ENCODE measurements around the gene BCL7C.

BCL7C gene

GRCh38 chr16:30858111-30858495, 35.8 kb downstream of the BCL7C start:
- Histone ChIP-seq H4K20me1 (ENCODE audit: insufficient read depth, low read length) (no peaks in the 10 kb centered on the region), H3K9me3 (replicated peaks; ENCODE audit: insufficient read depth, low read length) (no peaks in the 10 kb centered on the region), H3K4me3 (ENCODE audit: low read length) (no peak overlapping the region), H3K9me2 (replicated peaks; ENCODE audit: insufficient read depth, low read length) (no peaks in the 10 kb centered on the region), H3K9ac (ENCODE audit: low read length) (no peak overlapping the region), H3K4me2 (ENCODE audit: low read depth, low read length) (no peak overlapping the region), H3K36me3 (replicated peaks; ENCODE audit: insufficient read depth, low read length) (no peaks in the 10 kb centered on the region), H3K27me3 (replicated peaks; ENCODE audit: insufficient read depth, low read length) (no peaks in the 10 kb centered on the region), H3K27ac (ENCODE audit: low read length) (no peak overlapping the region), H2AFZ (ENCODE audit: low read length) (no peak overlapping the region), H3F3A (ENCODE audit: insufficient read depth, low read length) (no peaks in the 10 kb centered on the region), H3K4me1 (ENCODE audit: low read length) (no peaks in the 10 kb centered on the region), H3K79me2 (ENCODE audit: low read length) (no peaks in the 10 kb centered on the region)
- TF ChIP-seq, protein P1, sequence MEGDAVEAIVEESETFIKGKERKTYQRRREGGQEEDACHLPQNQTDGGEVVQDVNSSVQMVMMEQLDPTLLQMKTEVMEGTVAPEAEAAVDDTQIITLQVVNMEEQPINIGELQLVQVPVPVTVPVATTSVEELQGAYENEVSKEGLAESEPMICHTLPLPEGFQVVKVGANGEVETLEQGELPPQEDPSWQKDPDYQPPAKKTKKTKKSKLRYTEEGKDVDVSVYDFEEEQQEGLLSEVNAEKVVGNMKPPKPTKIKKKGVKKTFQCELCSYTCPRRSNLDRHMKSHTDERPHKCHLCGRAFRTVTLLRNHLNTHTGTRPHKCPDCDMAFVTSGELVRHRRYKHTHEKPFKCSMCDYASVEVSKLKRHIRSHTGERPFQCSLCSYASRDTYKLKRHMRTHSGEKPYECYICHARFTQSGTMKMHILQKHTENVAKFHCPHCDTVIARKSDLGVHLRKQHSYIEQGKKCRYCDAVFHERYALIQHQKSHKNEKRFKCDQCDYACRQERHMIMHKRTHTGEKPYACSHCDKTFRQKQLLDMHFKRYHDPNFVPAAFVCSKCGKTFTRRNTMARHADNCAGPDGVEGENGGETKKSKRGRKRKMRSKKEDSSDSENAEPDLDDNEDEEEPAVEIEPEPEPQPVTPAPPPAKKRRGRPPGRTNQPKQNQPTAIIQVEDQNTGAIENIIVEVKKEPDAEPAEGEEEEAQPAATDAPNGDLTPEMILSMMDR (IDR thresholded peaks at IDR 0.05; ENCODE audit: low read length): no peak
- TF ChIP-seq EZH2 (optimal IDR thresholded peaks at IDR 0.05; ENCODE audit: low read depth, low read length) (no peak), EZH2phosphoT487 (IDR thresholded peaks at IDR 0.05; ENCODE audit: low read length) (no peak)
- no peak for DNase-seq

- Histone ChIP-seq H3K4me1 (ENCODE audit: low read length) (no peaks in the 10 kb centered on the region), H3K4me2 (ENCODE audit: low read depth, low read length) (no peak overlapping the region), H3K4me3 (ENCODE audit: low read length) (no peak overlapping the region), H2AFZ (ENCODE audit: low read length) (no peak overlapping the region), H3K36me3 (replicated peaks; ENCODE audit: insufficient read depth, low read length) (no peaks in the 10 kb centered on the region), H3K27ac (ENCODE audit: low read length) (no peak overlapping the region), H4K20me1 (ENCODE audit: insufficient read depth, low read length) (no peaks in the 10 kb centered on the region), H3K79me2 (ENCODE audit: low read length) (no peaks in the 10 kb centered on the region), H3K27me3 (replicated peaks; ENCODE audit: insufficient read depth, low read length) (no peaks in the 10 kb centered on the region), H3K9me2 (replicated peaks; ENCODE audit: insufficient read depth, low read length) (no peaks in the 10 kb centered on the region), H3K9me3 (replicated peaks; ENCODE audit: insufficient read depth, low read length) (no peaks in the 10 kb centered on the region), H3K9ac (ENCODE audit: low read length) (no peak overlapping the region), H3F3A (ENCODE audit: insufficient read depth, low read length) (no peaks in the 10 kb centered on the region)
- no peak for DNase-seq
- no peak for TF ChIP-seq EZH2 (optimal IDR thresholded peaks at IDR 0.05; ENCODE audit: low read depth, low read length)
- TF ChIP-seq EZH2phosphoT487 (IDR thresholded peaks at IDR 0.05; ENCODE audit: low read length): no peak
- TF ChIP-seq, protein P1 (IDR thresholded peaks at IDR 0.05; ENCODE audit: low read length): no peak
Observed at GRCh38 chr16:30853758-30854157, 40.1 kb downstream of the BCL7C start.

DNA sequence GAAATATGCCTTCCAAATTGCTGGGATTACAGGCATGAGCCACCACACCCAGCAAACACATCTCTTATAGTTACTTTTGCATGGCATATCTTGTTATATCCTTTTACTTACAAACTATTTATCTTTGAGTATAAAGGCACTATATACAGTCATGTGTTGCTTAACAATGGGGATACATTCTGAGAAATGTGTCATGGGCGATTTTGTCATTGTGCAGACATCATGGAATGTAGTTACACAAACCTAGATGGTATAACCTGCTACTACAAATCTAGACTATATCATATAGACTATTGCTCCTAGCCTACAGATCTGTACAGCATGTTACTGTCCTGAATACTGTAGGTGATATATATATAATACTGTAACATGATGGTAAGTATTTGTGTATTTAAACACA, 43.6 kb downstream of the BCL7C start:
- no peaks in the 10 kb centered on the region for H3K9me3 ChIP-seq (replicated peaks; ENCODE audit: insufficient read depth, low read length)
- no peak overlapping the region for H3K4me2 ChIP-seq (ENCODE audit: low read depth, low read length)
- H2AFZ ChIP-seq (ENCODE audit: low read length): no peak overlapping the region
- TF ChIP-seq EZH2 (optimal IDR thresholded peaks at IDR 0.05; ENCODE audit: low read depth, low read length) (no peak), EZH2phosphoT487 (IDR thresholded peaks at IDR 0.05; ENCODE audit: low read length) (no peak)
- TF ChIP-seq, protein P1 (IDR thresholded peaks at IDR 0.05; ENCODE audit: low read length): no peak
- no peak overlapping the region for H3K27ac ChIP-seq (ENCODE audit: low read length)
- no peaks in the 10 kb centered on the region for H3K27me3 ChIP-seq (replicated peaks; ENCODE audit: insufficient read depth, low read length)
- H3K9me2 ChIP-seq (replicated peaks; ENCODE audit: insufficient read depth, low read length): no peaks in the 10 kb centered on the region
- H3F3A ChIP-seq (ENCODE audit: insufficient read depth, low read length): no peaks in the 10 kb centered on the region
- no peaks in the 10 kb centered on the region for H3K79me2 ChIP-seq (ENCODE audit: low read length)
- H3K4me1 ChIP-seq (ENCODE audit: low read length): peaks cover 3% of the 10 kb centered on the region
- no peaks in the 10 kb centered on the region for H3K36me3 ChIP-seq (replicated peaks; ENCODE audit: insufficient read depth, low read length)
- no peak overlapping the region for H3K4me3 ChIP-seq (ENCODE audit: low read length)
- no peak for DNase-seq
- no peak overlapping the region for H3K9ac ChIP-seq (ENCODE audit: low read length)
- no peaks in the 10 kb centered on the region for H4K20me1 ChIP-seq (ENCODE audit: insufficient read depth, low read length)

Data from MM.1S (cell line).